Measurements from ENCODE around the gene LRRC4C. TPM values are rescaled to one million over a fixed set of nuclear protein-coding genes. Genes with fewer than 3 reads are reported as not detected.

Gene LRRC4C
- polyA plus RNA-seq, 1 of the 3 experiments (the other 2 are of a cell fraction) = 0.16 TPM

DNA sequence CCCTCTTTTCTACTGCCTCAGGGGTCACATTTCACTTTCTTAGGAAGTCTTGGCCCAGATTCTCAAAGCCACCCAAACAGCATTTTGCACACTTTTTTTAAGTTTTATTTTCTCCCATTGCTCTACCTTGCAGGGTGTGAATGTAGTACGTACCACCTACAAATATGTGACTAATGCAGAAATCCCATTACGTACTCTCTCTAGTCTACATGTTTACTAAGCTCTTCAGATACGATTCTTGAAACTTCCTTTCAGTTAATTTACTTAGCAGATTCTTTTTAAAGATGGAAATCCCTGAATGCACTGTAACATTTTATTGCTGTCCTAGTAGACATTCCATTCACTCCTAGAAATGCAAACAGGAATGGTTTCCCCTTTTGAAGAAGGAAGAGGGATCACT, 61.3 kb downstream of the LRRC4C start:
- no peaks in the 10 kb centered on the region for H4K20me1 ChIP-seq (ENCODE audit: insufficient read depth)
- H3K4me2 ChIP-seq = no peak overlapping the region
- H2AFZ ChIP-seq (ENCODE audit: low read depth) = no peak overlapping the region
- no peak overlapping the region for H3K27ac ChIP-seq (ENCODE audit: low read depth in 2 of 2, low read length in 1 of 2)
- H3K9me3 ChIP-seq = no peaks in the 10 kb centered on the region
- no peaks in the 10 kb centered on the region for H3K9me2 ChIP-seq
- no peaks in the 10 kb centered on the region for H3K27me3 ChIP-seq (ENCODE audit: insufficient read depth)
- no peaks in the 10 kb centered on the region for H3K4me1 ChIP-seq (ENCODE audit: control insufficient read depth in 1 of 2, insufficient read depth in 2 of 2, low read depth in 1 of 2, low read length in 1 of 2)
- no peak for DNase-seq
- 15% methylated on average over 3 of the region's 3 CpGs for WGBS (ENCODE audit: low lambda C conversion rate)
- H3K9ac ChIP-seq = no peak overlapping the region
- ChIA-PET POLR2A (no interaction called here), CTCF (no interaction called here)
- no peaks in the 10 kb centered on the region for H3K79me2 ChIP-seq (ENCODE audit: insufficient read depth)
- no peaks in the 10 kb centered on the region for H3K36me3 ChIP-seq (replicated peaks in 1 of 2; ENCODE audit: control insufficient read depth in 1 of 2, insufficient read depth in 2 of 2, low read length in 1 of 2)
- no peaks in the 10 kb centered on the region for H3F3A ChIP-seq (replicated peaks; ENCODE audit: insufficient read depth)
- H3K4me3 ChIP-seq (ENCODE audit: low read depth in 2 of 2, low read length in 1 of 2) = no peak overlapping the region
- TF ChIP-seq SMC3 (IDR thresholded peaks at IDR 0.05; ENCODE audit: low read depth, low read length) (no peak), GATA2 (CRISPR knock-in tag; IDR thresholded peaks at IDR 0.05) (no peak), TEAD4 (IDR thresholded peaks at IDR 0.05; ENCODE audit: borderline replicate concordance, insufficient read depth) (no peak), TAF1 (IDR thresholded peaks at IDR 0.05; ENCODE audit: borderline replicate concordance, low read depth, low read length) (no peak), EP300 (IDR thresholded peaks at IDR 0.05; ENCODE audit: borderline replicate concordance in 1 of 2, low read depth in 1 of 2, low read length in 1 of 2) (no peak), RXRA (IDR thresholded peaks at IDR 0.05; ENCODE audit: borderline replicate concordance, low read depth) (no peak)
- TF ChIP-seq, protein P1, sequence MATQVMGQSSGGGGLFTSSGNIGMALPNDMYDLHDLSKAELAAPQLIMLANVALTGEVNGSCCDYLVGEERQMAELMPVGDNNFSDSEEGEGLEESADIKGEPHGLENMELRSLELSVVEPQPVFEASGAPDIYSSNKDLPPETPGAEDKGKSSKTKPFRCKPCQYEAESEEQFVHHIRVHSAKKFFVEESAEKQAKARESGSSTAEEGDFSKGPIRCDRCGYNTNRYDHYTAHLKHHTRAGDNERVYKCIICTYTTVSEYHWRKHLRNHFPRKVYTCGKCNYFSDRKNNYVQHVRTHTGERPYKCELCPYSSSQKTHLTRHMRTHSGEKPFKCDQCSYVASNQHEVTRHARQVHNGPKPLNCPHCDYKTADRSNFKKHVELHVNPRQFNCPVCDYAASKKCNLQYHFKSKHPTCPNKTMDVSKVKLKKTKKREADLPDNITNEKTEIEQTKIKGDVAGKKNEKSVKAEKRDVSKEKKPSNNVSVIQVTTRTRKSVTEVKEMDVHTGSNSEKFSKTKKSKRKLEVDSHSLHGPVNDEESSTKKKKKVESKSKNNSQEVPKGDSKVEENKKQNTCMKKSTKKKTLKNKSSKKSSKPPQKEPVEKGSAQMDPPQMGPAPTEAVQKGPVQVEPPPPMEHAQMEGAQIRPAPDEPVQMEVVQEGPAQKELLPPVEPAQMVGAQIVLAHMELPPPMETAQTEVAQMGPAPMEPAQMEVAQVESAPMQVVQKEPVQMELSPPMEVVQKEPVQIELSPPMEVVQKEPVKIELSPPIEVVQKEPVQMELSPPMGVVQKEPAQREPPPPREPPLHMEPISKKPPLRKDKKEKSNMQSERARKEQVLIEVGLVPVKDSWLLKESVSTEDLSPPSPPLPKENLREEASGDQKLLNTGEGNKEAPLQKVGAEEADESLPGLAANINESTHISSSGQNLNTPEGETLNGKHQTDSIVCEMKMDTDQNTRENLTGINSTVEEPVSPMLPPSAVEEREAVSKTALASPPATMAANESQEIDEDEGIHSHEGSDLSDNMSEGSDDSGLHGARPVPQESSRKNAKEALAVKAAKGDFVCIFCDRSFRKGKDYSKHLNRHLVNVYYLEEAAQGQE (IDR thresholded peaks at IDR 0.05; ENCODE audit: low read depth, low read length) = no peak
- TF ChIP-seq, protein P2, sequence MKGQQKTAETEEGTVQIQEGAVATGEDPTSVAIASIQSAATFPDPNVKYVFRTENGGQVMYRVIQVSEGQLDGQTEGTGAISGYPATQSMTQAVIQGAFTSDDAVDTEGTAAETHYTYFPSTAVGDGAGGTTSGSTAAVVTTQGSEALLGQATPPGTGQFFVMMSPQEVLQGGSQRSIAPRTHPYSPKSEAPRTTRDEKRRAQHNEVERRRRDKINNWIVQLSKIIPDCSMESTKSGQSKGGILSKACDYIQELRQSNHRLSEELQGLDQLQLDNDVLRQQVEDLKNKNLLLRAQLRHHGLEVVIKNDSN (IDR thresholded peaks at IDR 0.05; ENCODE audit: borderline replicate concordance, low read depth) = no peak

DNA sequence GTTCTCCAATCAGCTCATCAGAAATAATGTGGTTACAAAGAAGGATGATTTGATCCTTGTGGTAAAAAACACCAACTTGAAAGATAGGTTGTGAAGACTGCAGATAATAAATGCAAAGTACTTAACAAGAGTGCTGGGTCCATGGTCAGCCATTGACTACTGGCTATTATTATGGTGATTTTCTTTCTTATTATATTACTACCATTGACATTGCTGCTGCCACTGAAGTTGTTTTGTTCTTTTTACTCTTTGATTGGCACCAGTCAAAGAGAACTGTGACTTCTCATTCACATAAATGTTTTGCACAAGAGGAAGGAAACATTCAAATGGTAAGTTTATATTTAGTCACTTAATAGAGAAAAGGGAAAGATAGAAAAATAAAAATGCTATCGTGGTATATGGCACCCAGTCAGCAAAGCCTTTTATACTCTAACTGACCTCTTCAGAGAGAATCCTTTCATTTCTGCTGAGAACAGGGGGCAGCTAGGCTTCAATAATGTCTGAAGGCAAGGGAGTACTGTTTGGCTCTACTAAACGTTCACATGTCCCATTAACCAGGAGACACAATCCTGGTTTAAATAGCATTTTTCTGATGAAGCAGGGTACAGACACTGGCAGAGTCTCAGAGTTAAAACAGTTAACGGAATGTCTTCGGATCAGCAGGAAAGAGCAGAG, 64.8 kb downstream of the LRRC4C start:
- no peak for DNase-seq
- no peak overlapping the region for H3K4me3 ChIP-seq (ENCODE audit: low read depth in 2 of 2, low read length in 1 of 2)
- no peak overlapping the region for H3K9ac ChIP-seq
- H3K9me2 ChIP-seq = no peaks in the 10 kb centered on the region
- no peak overlapping the region for H2AFZ ChIP-seq (ENCODE audit: low read depth)
- no peaks in the 10 kb centered on the region for H3K27me3 ChIP-seq (ENCODE audit: insufficient read depth)
- ChIA-PET POLR2A (no interaction called here), CTCF (no interaction called here)
- H3F3A ChIP-seq (replicated peaks; ENCODE audit: insufficient read depth) = no peaks in the 10 kb centered on the region
- H3K4me2 ChIP-seq = no peak overlapping the region
- H3K36me3 ChIP-seq (replicated peaks in 1 of 2; ENCODE audit: control insufficient read depth in 1 of 2, insufficient read depth in 2 of 2, low read length in 1 of 2) = no peaks in the 10 kb centered on the region
- no peak overlapping the region for H3K27ac ChIP-seq (ENCODE audit: low read depth in 2 of 2, low read length in 1 of 2)
- no peaks in the 10 kb centered on the region for H3K79me2 ChIP-seq (ENCODE audit: insufficient read depth)
- 16% methylated on average over 4 of the region's 4 CpGs for WGBS (ENCODE audit: low lambda C conversion rate)
- no peaks in the 10 kb centered on the region for H3K9me3 ChIP-seq
- H3K4me1 ChIP-seq (ENCODE audit: control insufficient read depth in 1 of 2, insufficient read depth in 2 of 2, low read depth in 1 of 2, low read length in 1 of 2) = no peaks in the 10 kb centered on the region
- H4K20me1 ChIP-seq (ENCODE audit: insufficient read depth) = no peaks in the 10 kb centered on the region
- TF ChIP-seq, protein P3, sequence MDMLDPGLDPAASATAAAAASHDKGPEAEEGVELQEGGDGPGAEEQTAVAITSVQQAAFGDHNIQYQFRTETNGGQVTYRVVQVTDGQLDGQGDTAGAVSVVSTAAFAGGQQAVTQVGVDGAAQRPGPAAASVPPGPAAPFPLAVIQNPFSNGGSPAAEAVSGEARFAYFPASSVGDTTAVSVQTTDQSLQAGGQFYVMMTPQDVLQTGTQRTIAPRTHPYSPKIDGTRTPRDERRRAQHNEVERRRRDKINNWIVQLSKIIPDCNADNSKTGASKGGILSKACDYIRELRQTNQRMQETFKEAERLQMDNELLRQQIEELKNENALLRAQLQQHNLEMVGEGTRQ (IDR thresholded peaks at IDR 0.05; ENCODE audit: borderline replicate concordance, low read depth, low read length) = no peak
- TF ChIP-seq FOSL2 (IDR thresholded peaks at IDR 0.05; ENCODE audit: borderline replicate concordance, low read depth) = no peak
- TF ChIP-seq RXRA (IDR thresholded peaks at IDR 0.05; ENCODE audit: borderline replicate concordance, low read depth) = no peak
- TF ChIP-seq TAF1 (IDR thresholded peaks at IDR 0.05; ENCODE audit: borderline replicate concordance, low read depth, low read length) = no peak
- no peak for TF ChIP-seq MXI1 (IDR thresholded peaks at IDR 0.05; ENCODE audit: low read depth, low read length)
- TF ChIP-seq RAD21 (IDR thresholded peaks at IDR 0.05; ENCODE audit: low read length) = no peak
- TF ChIP-seq, protein P4, sequence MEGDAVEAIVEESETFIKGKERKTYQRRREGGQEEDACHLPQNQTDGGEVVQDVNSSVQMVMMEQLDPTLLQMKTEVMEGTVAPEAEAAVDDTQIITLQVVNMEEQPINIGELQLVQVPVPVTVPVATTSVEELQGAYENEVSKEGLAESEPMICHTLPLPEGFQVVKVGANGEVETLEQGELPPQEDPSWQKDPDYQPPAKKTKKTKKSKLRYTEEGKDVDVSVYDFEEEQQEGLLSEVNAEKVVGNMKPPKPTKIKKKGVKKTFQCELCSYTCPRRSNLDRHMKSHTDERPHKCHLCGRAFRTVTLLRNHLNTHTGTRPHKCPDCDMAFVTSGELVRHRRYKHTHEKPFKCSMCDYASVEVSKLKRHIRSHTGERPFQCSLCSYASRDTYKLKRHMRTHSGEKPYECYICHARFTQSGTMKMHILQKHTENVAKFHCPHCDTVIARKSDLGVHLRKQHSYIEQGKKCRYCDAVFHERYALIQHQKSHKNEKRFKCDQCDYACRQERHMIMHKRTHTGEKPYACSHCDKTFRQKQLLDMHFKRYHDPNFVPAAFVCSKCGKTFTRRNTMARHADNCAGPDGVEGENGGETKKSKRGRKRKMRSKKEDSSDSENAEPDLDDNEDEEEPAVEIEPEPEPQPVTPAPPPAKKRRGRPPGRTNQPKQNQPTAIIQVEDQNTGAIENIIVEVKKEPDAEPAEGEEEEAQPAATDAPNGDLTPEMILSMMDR (IDR thresholded peaks at IDR 0.05) = no peak
- TF ChIP-seq TEAD4 (IDR thresholded peaks at IDR 0.05; ENCODE audit: borderline replicate concordance, insufficient read depth) = no peak
- TF ChIP-seq, protein P1 (IDR thresholded peaks at IDR 0.05; ENCODE audit: low read depth, low read length) = no peak
- no peak for TF ChIP-seq FOXM1 (IDR thresholded peaks at IDR 0.05; ENCODE audit: low read depth)

Data from SK-N-SH (cell line).